Activated CD8-positive, alpha-beta memory T cell treated with anti-CD3 and anti-CD28 coated beads, Interleukin-2, amount 50 U/mL, for 1 hour (primary cell): Measurements from ENCODE around the gene ARL5C.
"Not testable (repeated sequence)": the region's sequence is repeated elsewhere in the genome, so short reads cannot be mapped to it uniquely, and the experiment has no call there.

Source experiments
- DNase-seq: peaks from one replicate; pipeline ENCODE4 v3.0.0-alpha.2; 2020; ENCODE audit errors: extremely low read depth

The ARL5C gene

DNA sequence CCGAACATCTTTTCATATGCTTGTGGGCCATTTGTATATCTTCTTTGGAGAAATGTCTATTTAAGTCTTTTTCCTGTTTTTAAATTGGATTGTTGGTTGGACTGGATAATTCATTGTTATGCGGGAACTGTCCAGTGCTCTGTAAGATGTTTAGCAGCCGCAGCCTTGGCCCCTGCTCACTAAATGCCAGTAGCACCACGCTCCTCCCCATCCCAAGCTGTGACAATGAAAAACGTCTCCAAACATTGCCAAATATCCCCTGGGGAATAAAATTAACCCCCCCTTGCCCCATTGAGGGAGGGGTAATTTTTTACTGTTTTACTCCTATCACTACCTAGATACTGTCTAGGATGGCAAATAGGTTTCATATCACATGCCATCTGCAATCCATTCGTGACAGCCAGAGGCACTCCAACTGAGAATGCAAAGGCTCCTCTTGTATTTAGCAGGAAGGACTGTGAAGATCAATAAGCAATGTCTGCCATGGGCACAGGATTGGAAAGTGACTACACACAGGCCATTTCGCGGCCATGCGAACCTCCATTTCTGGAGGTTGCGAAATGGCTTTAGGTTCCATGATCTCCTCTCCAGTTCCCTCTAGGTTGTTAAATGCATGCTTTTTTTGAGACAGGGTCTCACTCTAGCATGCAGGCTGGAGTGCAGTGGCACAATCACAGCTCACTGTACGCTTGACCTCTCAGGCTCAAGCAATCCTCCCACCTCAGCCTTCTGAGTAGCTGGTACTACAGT, 23.9 kb downstream of the ARL5C start:
- no peak for DNase-seq

DNA sequence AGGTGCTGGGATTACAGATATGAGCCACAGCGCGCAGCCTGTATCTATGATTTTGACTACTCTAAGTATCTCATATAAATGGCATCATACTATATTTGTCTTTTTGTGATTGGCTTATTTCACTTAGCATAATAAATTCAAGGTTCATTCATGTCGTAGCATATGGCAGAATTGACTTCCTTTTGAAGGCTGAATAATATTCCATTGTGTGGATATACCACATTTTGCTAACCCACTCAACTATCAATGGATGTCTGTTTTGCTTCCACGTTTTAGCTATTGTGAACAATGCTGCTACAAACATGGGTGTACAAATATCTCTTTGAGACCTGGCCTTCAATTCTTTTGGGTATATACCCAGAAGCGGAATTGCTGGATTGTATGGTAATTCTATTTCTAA, 24.7 kb downstream of the ARL5C start:
- DNase-seq, result no peak

GRCh38 chr17:39139561-39139960, 26.4 kb downstream of the ARL5C start:
- DNase-seq, result no peak

- DNase-seq, result no peak
Observed at GRCh38 chr17:39139161-39139511, 26.8 kb downstream of the ARL5C start.

GRCh38 chr17:39138431-39139160, 27.4 kb downstream of the ARL5C start:
- DNase-seq, result no peak

- no peak for DNase-seq
Observed at GRCh38 chr17:39134878-39135277, 31.1 kb downstream of the ARL5C start.

- no peak for DNase-seq
Observed at GRCh38 chr17:39132192-39132610, 33.8 kb downstream of the ARL5C start.

DNA sequence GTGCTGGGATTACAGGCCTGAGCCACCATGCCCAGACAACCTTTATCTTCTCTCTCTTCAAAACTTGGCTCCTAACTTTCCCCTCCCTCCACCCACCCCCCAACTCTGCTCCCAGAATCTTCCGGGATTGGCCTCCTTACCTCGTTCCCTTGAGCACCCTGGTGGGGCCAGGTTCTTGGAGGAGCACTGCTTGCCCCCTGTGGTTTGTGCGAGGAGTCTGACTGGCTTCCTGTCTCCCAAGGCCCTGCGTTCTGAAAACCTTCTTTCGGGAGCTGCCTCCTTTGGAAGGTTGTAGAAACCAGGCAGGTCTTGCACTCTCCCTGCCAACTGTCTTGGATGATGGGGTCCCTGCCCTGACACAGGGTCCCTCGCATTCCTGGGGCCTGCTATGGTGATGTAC, 34.3 kb downstream of the ARL5C start:
- no peak for DNase-seq

- DNase-seq, result no peak
Observed at GRCh38 chr17:39130205-39130604, 35.8 kb downstream of the ARL5C start.

DNA sequence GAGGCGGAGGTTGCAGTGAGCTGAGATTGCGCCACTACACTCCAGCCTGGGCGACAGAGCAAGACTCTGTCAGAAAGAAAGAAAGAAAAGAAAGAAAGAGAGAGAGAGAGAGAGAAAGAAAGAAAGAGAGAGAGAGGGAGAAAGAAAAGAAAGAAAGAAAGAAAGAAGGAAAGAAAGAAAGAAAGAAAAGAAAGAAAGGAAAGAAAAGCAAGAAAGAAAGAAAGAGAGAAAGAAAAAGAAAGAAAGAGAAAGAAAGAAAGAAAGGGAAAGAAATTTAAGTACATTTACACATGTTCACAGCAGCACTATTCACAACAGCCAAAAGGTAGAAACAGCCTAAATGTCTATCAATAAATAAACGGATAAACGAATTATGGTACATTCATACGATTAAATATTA, 36.4 kb downstream of the ARL5C start:
- DNase-seq, result not testable (repeated sequence)

DNA sequence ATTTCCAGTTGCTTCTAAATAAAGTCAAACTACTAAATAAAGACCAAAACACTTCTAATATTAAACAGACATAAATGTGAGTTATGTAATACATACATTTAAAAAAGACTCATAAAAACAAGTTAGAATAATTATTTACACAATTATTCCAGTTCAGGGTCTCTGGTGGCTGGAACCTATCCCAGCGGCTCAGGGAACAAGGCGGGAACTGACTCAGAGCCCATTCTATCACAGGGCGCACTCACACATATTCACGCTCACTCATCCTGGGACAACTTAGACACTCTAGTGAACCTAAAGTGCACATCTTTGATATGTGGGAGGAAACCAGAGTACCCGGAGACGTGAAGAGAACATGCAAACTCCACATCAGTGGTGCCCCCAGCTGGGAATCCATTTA, 39.5 kb downstream of the ARL5C start:
- DNase-seq, result no peak

- DNase-seq, result no peak
Observed at GRCh38 chr17:39125143-39125875, 40.7 kb downstream of the ARL5C start.

- DNase-seq, result no peak
Observed at GRCh38 chr17:39123627-39124026, 42.3 kb downstream of the ARL5C start.

DNA sequence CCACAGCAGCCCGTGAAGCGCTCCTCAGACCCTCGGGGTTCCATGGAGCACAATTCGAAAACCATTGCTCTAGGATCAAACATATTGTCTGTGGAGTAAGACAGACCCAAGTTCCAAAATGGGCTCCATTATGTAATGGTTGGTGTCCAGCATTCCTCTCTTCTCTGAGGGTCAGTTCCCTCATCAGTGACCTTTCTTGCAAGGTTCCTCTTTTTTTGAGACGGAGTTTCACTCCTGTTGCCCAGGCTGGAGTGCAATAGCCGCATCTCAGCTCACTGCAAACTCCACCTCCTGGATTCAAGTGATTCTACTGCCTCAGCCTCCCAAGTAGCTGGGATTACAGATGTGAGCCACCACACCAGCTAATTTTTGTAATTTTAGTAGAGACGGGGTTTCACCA, 43.0 kb downstream of the ARL5C start:
- DNase-seq, result no peak

GRCh38 chr17:39121919-39122318, 44.0 kb downstream of the ARL5C start:
- not testable (repeated sequence) for DNase-seq

- DNase-seq, result no peak
Observed at GRCh38 chr17:39118674-39119419, 47.1 kb downstream of the ARL5C start.

- DNase-seq, result no peak
Observed at GRCh38 chr17:39116224-39116623, 49.7 kb downstream of the ARL5C start.

DNA sequence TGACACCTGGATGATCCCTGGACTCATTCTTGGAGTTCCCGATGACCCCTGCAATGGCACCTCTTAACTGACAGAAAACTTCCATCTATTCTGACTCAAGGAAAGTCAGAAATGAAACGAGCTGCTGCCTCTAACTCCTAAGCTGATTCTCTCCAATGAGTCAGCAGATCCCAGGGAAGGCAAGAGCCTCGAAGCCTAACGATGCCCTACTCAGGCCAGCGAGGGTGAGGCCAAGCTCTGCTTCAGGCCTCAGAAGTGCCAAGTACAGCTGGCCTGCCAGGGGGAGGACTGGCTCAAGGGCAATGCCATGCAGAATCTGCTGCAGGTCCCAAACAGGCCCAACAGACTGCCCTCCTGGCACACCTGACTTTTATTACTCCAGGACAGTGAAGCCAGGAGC, 50.8 kb downstream of the ARL5C start:
- no peak for DNase-seq

- DNase-seq, result no peak
Observed at GRCh38 chr17:39114723-39115122, 51.2 kb downstream of the ARL5C start.

DNA sequence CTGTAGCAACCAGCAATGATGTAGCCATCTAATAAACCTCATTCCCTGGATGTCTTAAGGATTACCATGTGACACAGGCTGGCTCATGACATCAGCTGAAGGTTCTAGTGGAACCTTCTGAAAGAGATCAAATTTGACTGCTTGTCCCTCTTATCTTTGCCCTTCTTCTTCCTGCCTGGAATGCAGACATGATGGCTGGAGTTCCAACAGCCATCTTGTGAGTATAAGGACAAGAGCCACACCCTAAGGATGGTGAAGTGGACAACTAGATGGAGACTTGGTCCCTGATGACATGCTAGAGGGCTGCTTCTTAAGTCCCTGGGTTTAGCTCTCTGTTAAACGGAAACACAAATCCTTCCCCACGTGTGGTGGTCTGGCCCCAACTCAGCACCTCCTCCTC, 52.1 kb downstream of the ARL5C start:
- DNase-seq, result no peak

DNA sequence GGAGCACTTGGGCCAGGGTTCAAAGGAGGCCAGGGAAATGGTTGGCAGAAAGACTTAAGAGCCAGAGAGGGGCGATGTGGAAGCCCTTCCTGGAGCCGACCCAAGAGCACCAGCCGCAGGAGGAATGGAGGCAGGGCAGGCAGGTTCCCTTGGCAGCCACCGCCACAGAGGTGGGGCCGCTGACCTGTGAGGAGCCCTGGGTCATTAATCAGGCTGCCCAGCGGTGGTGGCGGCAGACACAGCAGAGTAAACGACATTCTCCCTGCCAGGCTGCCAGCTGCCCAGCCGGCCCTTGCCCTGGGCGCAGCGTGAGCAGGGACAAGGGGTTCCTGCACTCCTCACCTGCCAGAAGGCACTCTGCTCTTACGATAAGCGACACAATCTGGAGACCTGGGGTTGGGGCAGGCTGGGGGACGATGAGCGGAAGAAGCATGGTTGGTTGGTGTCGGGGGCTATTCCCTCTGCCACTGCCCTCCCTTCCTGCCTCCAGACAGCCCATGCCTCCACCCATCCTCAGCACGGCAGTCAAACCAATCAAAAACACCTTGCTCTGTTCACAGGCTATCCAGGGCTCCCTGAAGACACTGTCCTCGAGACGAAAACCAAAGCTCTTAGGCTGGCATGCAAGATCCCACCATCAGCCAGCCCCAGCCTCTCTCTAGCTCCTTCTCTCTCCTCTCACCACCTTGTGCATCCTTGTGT, 55.4 kb downstream of the ARL5C start:
- no peak for DNase-seq
